HG03575 (cell line): Measurements from ENCODE around the gene NXN.
A peak's percentile ranks its signal among the peaks of the same experiment; 100 is the strongest.
"Not testable (repeated sequence)": the region's sequence is repeated elsewhere in the genome, so short reads cannot be mapped to it uniquely, and the experiment has no call there.

Experiments
- ATAC-seq: cut with Tn5 transposase; IDR thresholded peaks from one replicate; pipeline ENCODE4 v1.9.1; 2021; ENCODE audit not compliant: unreplicated experiment, insufficient number of reproducible peaks, low FRiP score; ENCODE audit errors: extremely low read depth

Gene NXN

DNA sequence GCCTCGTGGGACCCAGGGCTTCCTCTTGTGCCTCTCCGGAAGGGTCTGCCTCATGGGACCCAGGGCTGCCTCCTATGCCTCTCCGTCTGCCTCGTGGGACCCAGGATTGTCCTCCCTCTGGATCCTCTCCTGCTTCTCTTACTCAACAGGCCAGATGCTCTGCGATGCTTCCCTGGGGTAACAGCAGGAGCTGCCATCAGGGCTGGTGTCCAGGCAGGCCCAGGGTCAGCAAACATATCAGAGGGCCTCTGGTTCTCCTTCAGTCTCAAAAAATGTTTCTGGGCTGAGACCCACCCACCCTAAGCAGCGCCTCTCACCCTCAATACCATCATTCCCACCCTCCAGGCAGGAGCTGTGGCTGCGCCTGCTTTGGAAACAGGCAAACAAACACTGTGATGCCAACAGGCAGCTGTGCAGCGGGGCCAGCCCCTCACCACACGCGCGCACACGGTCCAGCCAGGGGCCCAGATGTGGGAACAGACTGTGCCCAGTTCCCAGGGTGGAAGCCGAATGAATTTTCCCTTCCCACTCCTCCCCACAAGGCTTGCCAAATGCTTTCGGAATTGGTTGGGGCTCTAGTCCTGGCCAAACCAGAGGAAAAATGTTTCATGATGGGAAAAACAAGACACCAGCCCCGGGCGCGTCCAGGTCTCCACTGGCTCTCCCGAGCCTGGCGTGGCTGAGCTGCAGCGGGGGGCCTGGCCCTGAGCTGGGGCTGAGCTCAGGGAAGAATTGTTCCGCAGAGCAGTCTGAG is 28.6 kb upstream of the NXN start:
- ATAC-seq, result no peak

DNA sequence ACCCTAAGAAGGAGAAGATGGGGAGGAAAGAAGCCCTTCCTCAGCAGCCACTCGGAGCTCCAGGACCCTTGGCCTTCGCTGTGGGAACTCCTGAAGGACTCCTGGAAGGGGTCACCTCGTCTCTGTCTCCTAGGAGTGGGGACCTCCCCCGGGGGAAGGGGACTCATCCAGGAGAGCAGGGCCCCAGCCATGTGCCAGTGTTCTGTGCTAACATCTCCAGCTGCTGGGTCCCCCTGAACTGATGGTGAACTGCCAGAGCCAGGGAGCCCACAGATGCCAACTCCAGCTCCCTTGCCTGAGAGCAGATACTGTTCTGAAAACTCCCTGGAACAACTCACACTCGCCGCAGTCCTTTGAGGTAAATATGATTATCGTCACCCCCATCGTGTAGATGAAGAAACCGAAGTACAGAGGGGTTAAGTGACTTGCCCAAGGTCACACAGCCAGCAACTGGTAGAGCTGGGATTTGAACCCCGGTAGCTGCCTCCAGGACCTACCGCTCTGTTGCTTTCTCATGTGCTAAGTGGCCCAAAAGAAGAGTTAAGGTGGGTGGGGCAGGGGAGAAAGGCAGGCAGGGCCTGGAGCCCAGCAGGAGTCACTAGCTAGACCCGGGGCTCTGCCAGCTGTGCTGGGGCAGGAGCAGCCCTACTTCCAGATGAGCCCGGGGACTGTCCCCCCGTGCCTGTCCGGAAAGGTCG is 27.9 kb upstream of the NXN start:
- ATAC-seq, result no peak

DNA sequence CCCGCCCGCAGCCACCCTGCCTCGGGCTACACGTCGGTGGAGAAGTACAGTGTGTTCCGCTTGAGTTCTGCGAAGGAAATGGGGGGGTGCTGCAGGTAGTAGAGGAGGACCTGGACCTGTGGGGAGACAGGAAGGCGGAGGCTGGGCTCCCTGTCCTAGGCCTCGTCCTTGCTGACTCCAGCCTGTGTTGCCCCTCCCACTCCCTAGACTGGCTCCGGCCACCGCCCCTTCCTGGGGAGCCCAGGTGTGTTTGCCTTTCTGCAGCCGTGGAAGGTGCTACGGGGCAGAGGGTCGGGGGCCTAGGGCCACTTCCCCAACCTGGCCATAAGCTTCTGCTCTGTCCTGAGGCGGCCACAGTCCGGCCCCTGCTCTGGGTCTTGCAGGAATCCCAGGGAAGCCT is 26.5 kb upstream of the NXN start:
- ATAC-seq, result no peak

GRCh38 chr17:1005361-1005946 is 25.9 kb upstream of the NXN start:
- ATAC-seq, result no peak

DNA sequence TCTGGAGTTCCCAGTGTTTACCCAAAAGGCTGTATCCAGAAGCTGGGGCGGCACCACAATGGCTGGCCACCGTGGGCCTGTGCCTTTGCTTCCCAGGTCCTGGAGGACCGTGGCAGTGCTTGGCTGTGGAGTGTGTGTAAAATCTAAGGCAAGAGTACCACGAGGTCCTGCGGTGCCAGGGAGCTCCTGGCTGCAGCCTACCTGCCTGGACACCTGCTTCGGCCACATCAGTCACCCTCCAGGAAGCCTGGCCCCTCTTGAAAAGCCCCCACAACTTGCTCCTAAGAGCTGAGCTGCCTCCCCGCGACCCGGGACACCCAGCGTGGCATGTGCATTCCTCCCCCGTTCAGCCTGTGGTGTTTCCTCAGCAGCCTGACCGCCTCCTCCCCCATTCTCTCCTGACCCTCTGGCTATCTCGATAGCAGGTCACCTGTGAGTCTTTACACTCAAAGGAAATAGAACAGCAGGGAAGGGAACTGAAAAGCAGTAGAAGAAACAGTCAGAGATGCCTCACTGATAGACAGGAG is 25.3 kb upstream of the NXN start:
- ATAC-seq, result no peak

- no peak for ATAC-seq
These were observed 24.6 kb upstream of the NXN start for GRCh38 chr17:1003972-1004768.

GRCh38 chr17:1003633-1003971 is 24.0 kb upstream of the NXN start:
- ATAC-seq, result no peak

DNA sequence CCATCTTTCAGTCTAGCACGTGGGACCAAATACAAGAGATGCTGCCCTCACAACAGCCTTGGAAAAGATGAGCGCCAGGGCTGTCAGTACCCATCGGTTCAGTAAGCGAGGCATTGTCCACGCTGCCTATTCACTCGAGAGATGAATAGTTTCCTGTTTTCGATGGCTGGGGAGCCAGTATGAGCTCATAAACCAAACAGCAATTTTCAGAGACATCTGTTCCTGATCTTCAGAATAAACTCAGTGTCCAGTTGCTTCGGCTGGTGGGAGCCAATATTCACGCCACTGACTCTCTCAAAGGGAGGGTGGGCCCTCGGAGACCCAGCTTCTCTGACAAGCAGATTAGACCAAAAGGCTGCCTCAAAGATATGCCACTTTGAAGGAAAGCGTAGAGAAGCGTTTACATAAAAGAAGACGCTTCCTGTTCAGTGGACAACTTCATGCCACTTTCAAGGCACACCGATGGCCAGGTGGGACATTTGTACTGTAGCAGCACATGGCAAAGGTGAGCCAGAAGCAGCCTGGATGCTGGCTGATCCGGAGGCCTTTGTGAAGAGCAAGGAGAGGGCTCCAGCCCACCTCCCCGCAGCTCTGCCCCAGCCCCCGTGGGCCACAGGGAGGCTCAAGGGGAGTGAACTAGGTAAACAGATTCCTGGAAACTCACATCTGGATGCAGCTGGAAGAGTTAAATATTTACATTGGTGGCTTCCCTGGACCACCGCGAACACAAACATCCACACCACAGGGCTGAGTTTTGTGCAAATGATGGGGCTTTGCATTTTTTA is 23.4 kb upstream of the NXN start:
- ATAC-seq, result no peak

DNA sequence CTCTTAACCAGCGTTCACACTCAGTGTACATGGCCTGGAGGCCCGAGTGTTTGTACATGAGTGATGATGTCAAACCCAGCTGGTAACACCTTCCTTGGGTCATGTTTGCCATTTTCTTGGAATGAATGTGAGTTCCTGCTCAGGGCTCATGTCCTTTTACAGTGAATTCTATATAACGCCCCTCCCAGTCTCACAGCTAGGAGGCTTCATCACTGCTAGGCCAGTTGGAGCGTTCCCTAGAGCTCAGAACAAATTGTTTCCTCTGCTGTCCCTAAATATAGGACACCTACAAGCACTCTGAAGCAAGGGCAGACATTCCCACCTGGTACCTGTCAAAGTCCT is 22.8 kb upstream of the NXN start:
- no peak for ATAC-seq

GRCh38 chr17:1001640-1002411 is 22.2 kb upstream of the NXN start:
- no peak for ATAC-seq

DNA sequence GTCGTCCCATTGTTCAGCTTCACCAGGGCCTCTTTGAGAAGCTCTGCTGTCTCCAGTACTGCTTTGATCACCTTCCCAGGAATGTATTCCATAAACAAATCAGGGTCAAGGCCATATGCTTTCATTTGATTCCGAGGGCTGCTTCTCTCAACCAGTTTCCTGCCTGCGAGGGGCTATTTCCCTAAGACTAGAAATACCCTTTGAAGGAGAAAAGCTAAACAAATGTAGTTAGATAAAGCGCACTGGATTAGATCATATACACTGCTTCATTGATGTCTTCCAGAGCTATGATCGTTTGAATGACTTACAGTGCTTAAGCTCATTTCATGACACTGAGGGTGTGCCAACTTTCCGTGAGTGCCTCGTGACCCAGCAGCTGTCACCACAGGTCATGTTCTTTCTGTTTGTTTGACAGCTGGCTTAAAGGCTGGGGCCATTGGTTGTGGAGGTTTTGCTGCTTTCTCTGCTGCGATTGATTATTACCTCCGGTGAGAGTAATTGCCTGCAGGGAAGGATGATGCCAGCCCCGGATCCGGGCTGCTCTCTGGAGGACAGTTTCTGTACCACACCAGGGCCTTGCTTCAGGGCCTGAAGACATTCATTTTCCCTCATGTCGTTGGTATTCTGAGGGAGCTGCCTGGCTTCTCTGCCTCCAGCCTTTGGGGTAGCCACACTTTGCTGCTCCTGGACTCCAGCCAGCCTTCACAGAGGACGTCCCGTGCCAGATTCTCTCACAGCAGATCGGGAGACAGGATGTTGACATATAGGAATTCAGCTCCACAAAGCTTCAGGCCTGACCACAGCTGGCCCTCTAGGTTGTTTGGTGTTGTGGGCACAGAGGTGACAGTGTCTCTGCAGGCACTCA is 21.3 kb upstream of the NXN start:
- no peak for ATAC-seq

- no peak for ATAC-seq
These were observed 18.5 kb upstream of the NXN start for GRCh38 chr17:998111-998510.

DNA sequence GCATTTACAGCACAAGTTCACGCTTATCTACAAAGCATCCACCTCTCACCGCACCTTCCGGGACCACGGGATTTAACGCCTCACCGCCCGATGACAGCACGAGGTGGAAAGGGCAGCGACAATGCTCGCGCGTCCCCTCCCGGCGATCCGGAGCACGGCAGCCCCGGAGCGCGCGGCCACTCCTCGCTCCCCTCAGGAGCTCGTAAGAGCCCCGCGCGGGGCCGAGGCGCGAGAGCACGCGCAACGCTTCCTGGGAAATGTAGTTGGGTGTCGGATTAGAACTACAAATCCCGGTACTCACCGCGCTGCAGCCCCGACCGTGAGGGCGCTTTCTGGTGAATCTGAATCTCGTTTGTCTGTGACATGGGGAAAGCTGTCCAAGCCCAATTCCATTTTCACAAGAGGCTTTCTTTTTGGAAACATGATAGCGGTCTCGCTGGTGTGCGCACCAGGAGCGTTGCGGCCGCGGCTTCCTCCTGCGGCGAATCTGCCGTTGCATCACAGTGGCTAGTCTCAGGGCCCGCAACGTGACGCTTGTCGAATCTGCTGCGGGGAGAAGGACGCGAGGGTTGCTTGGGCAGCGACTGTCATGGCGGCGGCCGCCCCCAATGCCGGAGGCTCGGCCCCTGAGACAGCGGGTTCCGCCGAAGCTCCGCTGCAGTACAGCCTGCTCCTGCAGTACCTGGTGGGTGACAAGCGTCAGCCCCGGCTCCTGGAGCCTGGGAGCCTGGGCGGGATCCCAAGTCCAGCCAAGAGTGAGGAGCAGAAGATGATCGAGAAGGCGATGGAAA is 17.2 kb upstream of the NXN start, which contains the start of gene TIMM22:
TIMM22 (plus strand) TSS at position 576 of the 791 bp plus-strand sequence; CDS start at position 590, 14 bp downstream.
- ATAC-seq, result peak; percentile 68

DNA sequence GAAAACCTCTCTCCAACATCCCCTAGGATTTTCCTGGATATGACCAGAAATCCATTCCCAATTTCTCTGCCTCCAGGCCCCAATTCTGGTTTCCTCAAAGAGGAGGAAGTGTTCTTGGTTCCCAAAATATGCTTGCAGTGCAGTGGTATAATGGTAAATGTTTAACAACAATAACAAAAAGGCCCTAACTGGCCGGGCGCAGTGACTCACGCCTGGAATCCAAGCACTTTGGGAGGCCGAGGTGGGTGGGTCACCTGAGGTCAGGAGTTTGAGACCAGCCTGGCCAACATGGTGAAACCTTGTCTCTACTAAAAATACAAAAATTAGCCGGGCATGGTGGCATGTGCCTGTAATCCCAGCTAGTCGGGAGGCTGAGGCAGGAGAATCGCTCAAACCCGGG is 15.7 kb upstream of the NXN start:
- ATAC-seq, result not testable (repeated sequence)

DNA sequence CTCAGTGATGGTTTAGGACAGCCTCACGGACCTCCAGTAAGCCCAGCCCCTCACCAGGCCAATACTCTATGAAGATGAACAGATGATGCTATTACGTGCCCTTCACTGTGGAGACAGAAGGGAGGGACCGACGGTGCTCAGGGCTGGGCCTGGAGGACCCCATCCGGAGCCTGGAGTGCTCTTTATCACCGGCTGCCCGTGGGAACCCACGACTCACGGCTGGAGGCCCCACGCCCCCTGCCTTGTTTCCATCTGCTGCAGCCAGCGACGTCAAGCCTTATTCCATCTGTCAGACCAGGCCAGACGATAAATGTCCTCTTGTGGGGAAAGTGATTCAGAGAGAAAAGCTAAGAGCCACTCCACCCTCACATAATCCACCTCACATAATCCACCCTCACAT is 13.4 kb upstream of the NXN start:
- ATAC-seq, result no peak

GRCh38 chr17:988561-988960 is 9.0 kb upstream of the NXN start:
- no peak for ATAC-seq
